BLaER1 (cell line): ENCODE results near the gene HOXA3.

ENCODE experiments used
- H3K27ac ChIP-seq: shearing (Covaris generic); formaldehyde crosslinking; 2 replicates; pipeline ENCODE4 v1.8.1; 2022
- H3K27me3 ChIP-seq: shearing (Covaris generic); formaldehyde crosslinking; 2 replicates; pipeline ENCODE4 v1.8.1; 2022
- H3K36me3 ChIP-seq: shearing (Covaris generic); formaldehyde crosslinking; 2 replicates; pipeline ENCODE4 v1.8.1; 2022
- H3K4me1 ChIP-seq: shearing (Covaris generic); formaldehyde crosslinking; 2 replicates; pipeline ENCODE4 v1.8.1; 2022
- H3K4me2 ChIP-seq: shearing (Covaris generic); formaldehyde crosslinking; 2 replicates; pipeline ENCODE4 v1.8.1; 2022
- H3K4me3 ChIP-seq: shearing (Covaris generic); formaldehyde crosslinking; 2 replicates; pipeline ENCODE4 v1.8.1; 2022
- H3K9ac ChIP-seq: shearing (Covaris generic); formaldehyde crosslinking; 2 replicates; pipeline ENCODE4 v1.8.1; 2022
- H3K9me3 ChIP-seq: shearing (Covaris generic); formaldehyde crosslinking; 2 replicates; pipeline ENCODE4 v1.8.1; 2022
- H4K20me1 ChIP-seq: shearing (Covaris generic); formaldehyde crosslinking; 2 replicates; pipeline ENCODE4 v1.8.1; 2022
- Cebpa-rat ChIP-seq: shearing (Covaris generic); IDR thresholded peaks from 2 replicates; pipeline ENCODE4 v1.8.1; 2022

Gene HOXA3

GRCh38 chr7:27183682-27184336 lies 31.4 kb upstream of the HOXA3 start:
- Histone ChIP-seq H3K9me3 (peaks cover 13% of the 10 kb centered on the region; the same call in 1 of the 2 replicates), H3K36me3 (no peaks in the 10 kb centered on the region), H3K9ac (no peak overlapping the region), H3K4me2 (no peak overlapping the region), H4K20me1 (peaks cover 91% of the 10 kb centered on the region), H3K27me3 (peaks cover 100% of the 10 kb centered on the region), H3K4me3 (0 out of 2 replicates have a peak overlapping the region, but pooled peaks have one; percentile 23), H3K27ac (no peak overlapping the region), H3K4me1 (no peaks in the 10 kb centered on the region)
- TF ChIP-seq Cebpa-rat: no peak

GRCh38 chr7:27182861-27183681 lies 30.7 kb upstream of the HOXA3 start:
- no peaks in the 10 kb centered on the region for H3K4me1 ChIP-seq
- no peak overlapping the region for H3K9ac ChIP-seq
- peaks cover 100% of the 10 kb centered on the region for H3K27me3 ChIP-seq
- no peak overlapping the region for H3K27ac ChIP-seq
- peaks cover 91% of the 10 kb centered on the region for H4K20me1 ChIP-seq
- H3K9me3 ChIP-seq: peaks cover 13% of the 10 kb centered on the region; the same call in 1 of the 2 replicates
- no peak overlapping the region for H3K4me2 ChIP-seq
- no peaks in the 10 kb centered on the region for H3K36me3 ChIP-seq
- no peak overlapping the region for H3K4me3 ChIP-seq
- no peak for TF ChIP-seq Cebpa-rat

- Histone ChIP-seq H3K4me3 (no peak overlapping the region), H3K4me1 (no peaks in the 10 kb centered on the region), H3K4me2 (no peak overlapping the region), H3K27ac (no peak overlapping the region), H3K9ac (no peak overlapping the region), H3K9me3 (peaks cover 13% of the 10 kb centered on the region; the same call in 1 of the 2 replicates), H3K36me3 (no peaks in the 10 kb centered on the region), H3K27me3 (peaks cover 100% of the 10 kb centered on the region), H4K20me1 (peaks cover 91% of the 10 kb centered on the region)
- no peak for TF ChIP-seq Cebpa-rat
These were observed 30.0 kb upstream of the HOXA3 start for GRCh38 chr7:27182285-27182841.

- TF ChIP-seq Cebpa-rat: no peak
- Histone ChIP-seq H3K9me3 (peaks cover 13% of the 10 kb centered on the region; the same call in 1 of the 2 replicates), H3K4me2 (no peak overlapping the region), H3K27me3 (peaks cover 100% of the 10 kb centered on the region), H4K20me1 (peaks cover 91% of the 10 kb centered on the region), H3K9ac (no peak overlapping the region), H3K27ac (no peak overlapping the region), H3K36me3 (no peaks in the 10 kb centered on the region), H3K4me1 (no peaks in the 10 kb centered on the region), H3K4me3 (no peak overlapping the region)
These were observed 29.5 kb upstream of the HOXA3 start for GRCh38 chr7:27181795-27182275.

- Histone ChIP-seq H4K20me1 (peaks cover 91% of the 10 kb centered on the region), H3K9me3 (peaks cover 13% of the 10 kb centered on the region; the same call in 1 of the 2 replicates), H3K4me2 (no peak overlapping the region), H3K9ac (no peak overlapping the region), H3K4me1 (no peaks in the 10 kb centered on the region), H3K4me3 (no peak overlapping the region), H3K27ac (no peak overlapping the region), H3K36me3 (no peaks in the 10 kb centered on the region), H3K27me3 (peaks cover 100% of the 10 kb centered on the region)
- no peak for TF ChIP-seq Cebpa-rat
These were observed 28.3 kb upstream of the HOXA3 start for GRCh38 chr7:27180431-27181420.

- no peak overlapping the region for H3K27ac ChIP-seq
- H3K9me3 ChIP-seq: peaks cover 15% of the 10 kb centered on the region; the same call in 1 of the 2 replicates
- TF ChIP-seq Cebpa-rat: no peak
- peaks cover 100% of the 10 kb centered on the region for H3K27me3 ChIP-seq
- no peak overlapping the region for H3K9ac ChIP-seq
- no peaks in the 10 kb centered on the region for H3K4me1 ChIP-seq
- H4K20me1 ChIP-seq: peaks cover 91% of the 10 kb centered on the region
- no peaks in the 10 kb centered on the region for H3K36me3 ChIP-seq
- H3K4me3 ChIP-seq: no peak overlapping the region
- no peak overlapping the region for H3K4me2 ChIP-seq
These were observed 27.4 kb upstream of the HOXA3 start for GRCh38 chr7:27179503-27180430.

- TF ChIP-seq Cebpa-rat: no peak
- Histone ChIP-seq H3K9ac (no peak overlapping the region), H3K4me3 (no peak overlapping the region), H4K20me1 (peaks cover 91% of the 10 kb centered on the region), H3K36me3 (no peaks in the 10 kb centered on the region), H3K27me3 (peaks cover 100% of the 10 kb centered on the region), H3K4me1 (no peaks in the 10 kb centered on the region), H3K9me3 (peaks cover 23% of the 10 kb centered on the region), H3K4me2 (no peak overlapping the region), H3K27ac (no peak overlapping the region)
These were observed 26.6 kb upstream of the HOXA3 start for GRCh38 chr7:27179030-27179429.

GRCh38 chr7:27178366-27178765 lies 26.0 kb upstream of the HOXA3 start:
- TF ChIP-seq Cebpa-rat: no peak
- Histone ChIP-seq H3K4me2 (no peak overlapping the region), H3K27ac (no peak overlapping the region), H4K20me1 (peaks cover 91% of the 10 kb centered on the region), H3K4me3 (no peak overlapping the region), H3K9ac (no peak overlapping the region), H3K27me3 (peaks cover 100% of the 10 kb centered on the region), H3K9me3 (peaks cover 29% of the 10 kb centered on the region), H3K36me3 (no peaks in the 10 kb centered on the region), H3K4me1 (no peaks in the 10 kb centered on the region)
